Measurements from ENCODE around the gene FRMD7.

DNA sequence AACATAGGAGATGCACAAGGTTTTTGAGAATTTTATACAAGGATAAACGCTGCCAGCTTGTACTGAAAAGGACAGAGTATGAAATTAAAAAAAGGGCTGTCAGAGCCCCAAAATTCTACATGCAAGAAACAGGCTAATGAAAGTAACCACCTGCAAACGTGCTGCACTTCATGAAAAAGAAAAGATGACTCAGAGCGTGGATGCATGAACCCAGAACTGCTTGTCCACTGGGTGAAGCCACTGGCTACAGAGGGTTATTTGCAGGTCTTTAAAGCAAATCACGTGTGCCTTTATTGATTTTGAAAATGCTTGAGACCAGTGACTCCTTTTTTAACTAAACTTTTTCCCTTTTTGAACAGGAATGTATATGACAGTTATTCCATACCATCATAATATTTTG is 25.3 kb upstream of the FRMD7 start:
- TF ChIP-seq, protein P1, sequence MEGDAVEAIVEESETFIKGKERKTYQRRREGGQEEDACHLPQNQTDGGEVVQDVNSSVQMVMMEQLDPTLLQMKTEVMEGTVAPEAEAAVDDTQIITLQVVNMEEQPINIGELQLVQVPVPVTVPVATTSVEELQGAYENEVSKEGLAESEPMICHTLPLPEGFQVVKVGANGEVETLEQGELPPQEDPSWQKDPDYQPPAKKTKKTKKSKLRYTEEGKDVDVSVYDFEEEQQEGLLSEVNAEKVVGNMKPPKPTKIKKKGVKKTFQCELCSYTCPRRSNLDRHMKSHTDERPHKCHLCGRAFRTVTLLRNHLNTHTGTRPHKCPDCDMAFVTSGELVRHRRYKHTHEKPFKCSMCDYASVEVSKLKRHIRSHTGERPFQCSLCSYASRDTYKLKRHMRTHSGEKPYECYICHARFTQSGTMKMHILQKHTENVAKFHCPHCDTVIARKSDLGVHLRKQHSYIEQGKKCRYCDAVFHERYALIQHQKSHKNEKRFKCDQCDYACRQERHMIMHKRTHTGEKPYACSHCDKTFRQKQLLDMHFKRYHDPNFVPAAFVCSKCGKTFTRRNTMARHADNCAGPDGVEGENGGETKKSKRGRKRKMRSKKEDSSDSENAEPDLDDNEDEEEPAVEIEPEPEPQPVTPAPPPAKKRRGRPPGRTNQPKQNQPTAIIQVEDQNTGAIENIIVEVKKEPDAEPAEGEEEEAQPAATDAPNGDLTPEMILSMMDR (conservative IDR thresholded peaks at IDR 0.05; ENCODE audit: low read depth, low read length) = no peak
- TF ChIP-seq CEBPB (IDR thresholded peaks at IDR 0.05; ENCODE audit: low read depth, low read length) (no peak), SMC3 (IDR thresholded peaks at IDR 0.05; ENCODE audit: low read depth, low read length) (no peak), POLR2A (IDR thresholded peaks at IDR 0.05; ENCODE audit: low read depth, low read length) (no peak), RFX5 (IDR thresholded peaks at IDR 0.05; ENCODE audit: low read depth, low read length) (no peak), MAZ (IDR thresholded peaks at IDR 0.05; ENCODE audit: borderline replicate concordance, low read depth, low read length) (no peak), BHLHE40 (IDR thresholded peaks at IDR 0.05; ENCODE audit: low read depth, low read length) (no peak), CHD1 (IDR thresholded peaks at IDR 0.05; ENCODE audit: low read depth, low read length) (no peak), RCOR1 (IDR thresholded peaks at IDR 0.05; ENCODE audit: insufficient replicate concordance, low read length) (no peak)
- TF ChIP-seq, protein P2, sequence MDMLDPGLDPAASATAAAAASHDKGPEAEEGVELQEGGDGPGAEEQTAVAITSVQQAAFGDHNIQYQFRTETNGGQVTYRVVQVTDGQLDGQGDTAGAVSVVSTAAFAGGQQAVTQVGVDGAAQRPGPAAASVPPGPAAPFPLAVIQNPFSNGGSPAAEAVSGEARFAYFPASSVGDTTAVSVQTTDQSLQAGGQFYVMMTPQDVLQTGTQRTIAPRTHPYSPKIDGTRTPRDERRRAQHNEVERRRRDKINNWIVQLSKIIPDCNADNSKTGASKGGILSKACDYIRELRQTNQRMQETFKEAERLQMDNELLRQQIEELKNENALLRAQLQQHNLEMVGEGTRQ (IDR thresholded peaks at IDR 0.05; ENCODE audit: low read depth, low read length) = no peak

Measured in IMR-90 (cell line).